ENCODE measurements around the gene CENPL. TPM values are rescaled to one million over a fixed set of nuclear protein-coding genes. Genes with fewer than 3 reads are reported as not detected.

Gene CENPL
- polyA plus RNA-seq, 1 donor, result 15.7 TPM

DNA sequence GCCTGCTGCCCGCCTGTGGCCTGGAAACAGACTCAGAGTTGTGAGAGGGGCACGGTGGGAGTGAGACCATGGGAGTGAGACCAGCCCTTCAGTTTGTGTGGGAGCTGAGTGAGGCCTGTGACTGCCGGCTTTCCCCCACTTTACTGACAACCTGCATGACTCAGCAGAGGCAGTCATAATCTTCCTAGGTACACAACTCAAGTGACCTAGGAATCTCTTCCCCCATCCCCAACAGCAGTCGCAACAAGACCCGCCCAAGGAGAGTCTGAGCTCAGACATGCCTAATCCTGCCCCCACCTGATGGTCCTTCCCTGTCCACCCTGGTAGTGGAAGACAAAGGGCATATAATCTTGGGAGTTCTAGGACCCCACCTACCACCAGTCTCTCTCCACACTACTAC, 65.7 kb downstream of the CENPL start:
- no peak for DNase-seq

DNA sequence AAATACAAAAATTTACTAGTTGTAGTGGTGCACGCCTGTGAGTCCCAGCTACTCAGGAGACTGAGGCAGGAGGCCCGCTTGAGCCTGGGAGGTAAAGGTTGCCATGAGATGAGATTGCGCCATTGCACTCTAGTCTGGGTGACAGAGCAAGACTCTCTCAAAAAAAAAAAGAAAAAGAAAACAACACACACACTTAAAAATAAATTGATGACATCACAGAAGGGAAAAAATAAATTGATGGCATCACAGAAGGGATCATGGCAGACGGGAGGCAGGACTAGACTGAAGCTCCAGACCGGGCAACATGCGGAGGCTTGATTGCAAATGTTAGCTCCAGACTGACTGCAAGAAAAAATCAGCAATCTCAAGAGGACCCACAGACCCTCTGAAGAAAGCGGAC, 66.6 kb downstream of the CENPL start:
- no peak for DNase-seq

DNA sequence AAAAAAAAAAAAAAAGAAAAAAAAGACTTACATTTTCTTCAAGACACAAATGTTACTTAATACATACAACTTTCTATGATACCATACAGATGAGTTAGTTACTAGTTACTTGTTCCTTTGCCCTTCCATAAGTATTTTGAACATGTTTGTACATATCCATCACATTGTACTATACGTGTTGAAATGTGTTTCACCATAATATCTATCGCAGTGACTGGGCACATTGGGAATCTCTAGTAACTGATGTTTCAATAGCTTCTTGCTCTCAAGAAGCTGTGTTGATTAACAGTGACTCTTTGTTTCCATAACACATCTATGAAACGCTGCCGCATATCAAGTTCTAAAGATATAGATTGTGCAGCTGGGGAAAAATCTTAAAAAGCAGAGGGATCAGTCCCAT, 67.0 kb downstream of the CENPL start:
- no peak for DNase-seq

DNA sequence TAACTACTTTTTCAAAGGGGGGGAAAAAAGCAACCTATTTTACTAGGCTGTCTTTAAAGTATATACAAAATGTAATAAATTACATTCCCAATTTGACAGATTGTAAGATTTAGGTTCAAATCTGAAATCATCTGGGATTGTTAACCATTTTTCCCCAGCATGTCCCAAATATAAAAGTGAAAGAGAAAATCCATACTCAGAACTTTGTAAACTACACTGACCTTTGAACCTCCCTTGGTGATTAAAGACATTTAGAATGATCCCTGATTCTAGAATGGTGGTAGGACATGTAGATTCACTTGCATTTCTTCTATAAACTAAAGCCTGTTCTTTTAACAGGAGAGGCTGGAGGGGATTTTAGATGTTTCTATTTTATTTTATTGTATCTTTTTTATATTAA, 70.9 kb downstream of the CENPL start:
- DNase-seq, result no peak

Other genes starting within 250 kb of the CENPL start
- 0.27 TPM for gene SLC9C2, start 221.8 kb downstream of the CENPL start, polyA plus RNA-seq (ENCODE audit: insufficient read length)
- gene TEX50, start 189.5 kb downstream of the CENPL start, polyA plus RNA-seq (ENCODE audit: insufficient read length), result not detected
- 5.9 TPM for gene ANKRD45, start 155.0 kb downstream of the CENPL start, polyA plus RNA-seq (ENCODE audit: insufficient read length)
- 23.7 TPM for gene KLHL20, start 109.9 kb downstream of the CENPL start, polyA plus RNA-seq (ENCODE audit: insufficient read length)
- 33.3 TPM for gene DARS2, start 210 bp downstream of the CENPL start, polyA plus RNA-seq (ENCODE audit: insufficient read length)
- gene GAS5, start 43.1 kb upstream of the CENPL start, polyA plus RNA-seq (ENCODE audit: insufficient read length), result 612 TPM
- 13.8 TPM for gene ZBTB37, start 43.5 kb upstream of the CENPL start, polyA plus RNA-seq (ENCODE audit: insufficient read length)
- 0.28 TPM for gene SERPINC1, start 92.4 kb upstream of the CENPL start, polyA plus RNA-seq (ENCODE audit: insufficient read length)
- 18.8 TPM for gene RC3H1, start 197.5 kb upstream of the CENPL start, polyA plus RNA-seq (ENCODE audit: insufficient read length)

Measured in left kidney (tissue), 2 donors.